ENCODE measurements around the gene PPIE.

Gene PPIE

GRCh38 chr1:39701049-39701439 lies 37.6 kb upstream of the PPIE start:
- DNase-seq (ENCODE audit: low spot score), result no peak
- TF ChIP-seq, protein P1, sequence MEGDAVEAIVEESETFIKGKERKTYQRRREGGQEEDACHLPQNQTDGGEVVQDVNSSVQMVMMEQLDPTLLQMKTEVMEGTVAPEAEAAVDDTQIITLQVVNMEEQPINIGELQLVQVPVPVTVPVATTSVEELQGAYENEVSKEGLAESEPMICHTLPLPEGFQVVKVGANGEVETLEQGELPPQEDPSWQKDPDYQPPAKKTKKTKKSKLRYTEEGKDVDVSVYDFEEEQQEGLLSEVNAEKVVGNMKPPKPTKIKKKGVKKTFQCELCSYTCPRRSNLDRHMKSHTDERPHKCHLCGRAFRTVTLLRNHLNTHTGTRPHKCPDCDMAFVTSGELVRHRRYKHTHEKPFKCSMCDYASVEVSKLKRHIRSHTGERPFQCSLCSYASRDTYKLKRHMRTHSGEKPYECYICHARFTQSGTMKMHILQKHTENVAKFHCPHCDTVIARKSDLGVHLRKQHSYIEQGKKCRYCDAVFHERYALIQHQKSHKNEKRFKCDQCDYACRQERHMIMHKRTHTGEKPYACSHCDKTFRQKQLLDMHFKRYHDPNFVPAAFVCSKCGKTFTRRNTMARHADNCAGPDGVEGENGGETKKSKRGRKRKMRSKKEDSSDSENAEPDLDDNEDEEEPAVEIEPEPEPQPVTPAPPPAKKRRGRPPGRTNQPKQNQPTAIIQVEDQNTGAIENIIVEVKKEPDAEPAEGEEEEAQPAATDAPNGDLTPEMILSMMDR (IDR thresholded peaks at IDR 0.05; ENCODE audit: extremely low read depth, missing control alignments), result no peak

DNA sequence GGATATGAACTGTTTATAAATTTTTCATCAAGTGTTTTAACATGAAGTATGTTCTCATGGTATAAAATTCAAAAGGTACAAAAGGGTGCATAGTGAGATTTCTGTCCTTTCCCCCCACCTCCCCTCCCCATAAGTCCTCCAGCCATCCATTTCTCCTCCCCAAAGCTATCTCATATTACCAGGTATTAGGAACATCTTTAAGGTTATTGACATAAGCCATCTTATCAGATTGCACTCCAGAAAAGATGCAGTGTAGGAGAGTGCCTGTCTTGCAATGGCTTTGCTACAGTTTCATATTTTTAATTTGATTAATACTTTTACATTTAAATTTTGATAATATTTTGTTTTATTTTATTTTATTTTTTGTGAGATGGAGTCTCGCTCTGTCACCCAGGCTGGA lies 33.9 kb upstream of the PPIE start:
- no peak for DNase-seq (ENCODE audit: low spot score)
- TF ChIP-seq, protein P1 (IDR thresholded peaks at IDR 0.05; ENCODE audit: extremely low read depth, missing control alignments), result no peak

DNA sequence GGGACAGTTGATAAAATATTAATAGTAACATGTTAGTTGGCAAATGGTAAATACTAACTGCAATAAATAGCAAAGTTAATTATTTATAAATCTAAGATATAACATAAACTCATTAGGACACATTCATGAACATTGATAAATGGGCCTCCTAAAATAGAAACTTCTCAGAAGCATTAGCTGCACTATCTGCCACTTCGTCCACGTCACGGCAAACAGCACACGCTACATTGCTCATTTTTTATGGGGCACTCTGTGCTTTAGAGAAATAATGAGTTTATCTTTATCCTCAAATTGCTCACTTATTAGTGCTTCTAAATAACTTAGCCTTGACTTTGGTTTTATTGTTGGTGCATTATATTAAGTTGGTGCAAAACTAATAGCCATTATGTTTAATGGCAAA lies 31.2 kb upstream of the PPIE start:
- DNase-seq (ENCODE audit: low spot score), result no peak
- TF ChIP-seq, protein P1 (IDR thresholded peaks at IDR 0.05; ENCODE audit: extremely low read depth, missing control alignments), result no peak

- no peak for DNase-seq (ENCODE audit: low spot score)
- TF ChIP-seq, protein P1 (IDR thresholded peaks at IDR 0.05; ENCODE audit: extremely low read depth, missing control alignments), result no peak
Measured at GRCh38 chr1:39711104-39711965, 27.3 kb upstream of the PPIE start.

- TF ChIP-seq, protein P1 (IDR thresholded peaks at IDR 0.05; ENCODE audit: extremely low read depth, missing control alignments), result no peak
- DNase-seq (ENCODE audit: low spot score), result no peak
Measured at GRCh38 chr1:39711966-39712340, 26.7 kb upstream of the PPIE start.

GRCh38 chr1:39713557-39713956 lies 25.1 kb upstream of the PPIE start:
- TF ChIP-seq, protein P1 (IDR thresholded peaks at IDR 0.05; ENCODE audit: extremely low read depth, missing control alignments), result no peak
- DNase-seq (ENCODE audit: low spot score), result no peak

- no peak for DNase-seq (ENCODE audit: low spot score)
- TF ChIP-seq, protein P1 (IDR thresholded peaks at IDR 0.05; ENCODE audit: extremely low read depth, missing control alignments), result no peak
Measured at GRCh38 chr1:39717809-39718208, 20.9 kb upstream of the PPIE start.

Data from GM20000 (cell line).